HFFc6 (cell line): Measurements from ENCODE around the gene KRTAP21-2. TPM values are rescaled to one million over a fixed set of nuclear protein-coding genes. Genes with fewer than 3 reads are reported as not detected.

Experiments
- DNase-seq: peaks from one replicate; pipeline ENCODE4 v3.0.0-alpha.2; 2018
- H3K27ac Mint-ChIP-seq: 2 replicates; pipeline ENCODE4 v1.8.0; 2020; ENCODE audit warnings: mild to moderate bottlenecking, mixed read lengths
- H3K27me3 Mint-ChIP-seq: 2 replicates; pipeline ENCODE4 v1.8.0; 2021; ENCODE audit warnings: mild to moderate bottlenecking, moderate library complexity, mixed read lengths; ENCODE audit not compliant: insufficient read depth
- H3K36me3 Mint-ChIP-seq: 2 replicates; pipeline ENCODE4 v1.8.0; 2021; ENCODE audit warnings: low read depth, mixed read lengths
- H3K4me1 Mint-ChIP-seq: 2 replicates; pipeline ENCODE4 v1.8.0; 2020; ENCODE audit warnings: low read depth, mixed read lengths
- H3K4me3 Mint-ChIP-seq: 2 replicates; pipeline ENCODE4 v1.8.0; 2020; ENCODE audit warnings: mild to moderate bottlenecking, moderate library complexity, mixed read lengths
- H3K9me3 Mint-ChIP-seq: 2 replicates; pipeline ENCODE4 v1.8.0; 2020; ENCODE audit warnings: mild to moderate bottlenecking, mixed read lengths
- CTCF ChIP-seq: fragments of 200-600 bp; sonication (generic); IDR thresholded peaks from 2 replicates; pipeline ENCODE4 v1.5.0; 2021; ENCODE audit warnings: antibody characterized with exemption, mild to moderate bottlenecking
- total RNA-seq, 6 experiments: library from RNA; stranded (reverse); fragmentation: NEBNext Ultra II Directional; extraction: Animal tissue kit (Norgen Biotek cat#: 25700); gene quantifications; 2 replicates in 1 of 6; 3 replicates in 5 of 6; pipeline ENCODE4 v1.2.3, GENCODE V29; 2021

KRTAP21-2 gene
- total RNA-seq, 6 experiments from 2014 or later = not detected

- DNase-seq = no peak
- no peaks in the 10 kb centered on the region for H3K4me1 Mint-ChIP-seq
These were observed 28.7 kb downstream of the KRTAP21-2 start, which contains the start of gene KRTAP21-3 for GRCh38 chr21:30718239-30718909. Gene KRTAP21-3, minus strand, starts transcription at chr21:30718777. Its CDS starts 18 bp downstream, at chr21:30718759.

GRCh38 chr21:30717105-30717504 is 30.0 kb downstream of the KRTAP21-2 start:
- DNase-seq = no peak
- no peak for TF ChIP-seq CTCF
- no peak overlapping the region for H3K27ac Mint-ChIP-seq
- H3K9me3 Mint-ChIP-seq = peaks cover 45% of the 10 kb centered on the region
- H3K27me3 Mint-ChIP-seq = no peaks in the 10 kb centered on the region
- no peaks in the 10 kb centered on the region for H3K4me1 Mint-ChIP-seq
- no peaks in the 10 kb centered on the region; the same call in 1 of the 2 replicates for H3K36me3 Mint-ChIP-seq
- no peak overlapping the region for H3K4me3 Mint-ChIP-seq

More at GRCh38 chr21:30718239-30718909, 28.7 kb downstream of the KRTAP21-2 start, which contains the start of gene KRTAP21-3:
- H3K36me3 Mint-ChIP-seq = peaks cover 2% of the 10 kb centered on the region
- peaks cover 43% of the 10 kb centered on the region for H3K9me3 Mint-ChIP-seq
- H3K27me3 Mint-ChIP-seq = no peaks in the 10 kb centered on the region
- H3K27ac Mint-ChIP-seq = no peak within 1 kb of the TSS
- no peak within 1 kb of the TSS for H3K4me3 Mint-ChIP-seq
- TF ChIP-seq CTCF = no peak

GRCh38 chr21:30714946-30715345 is 32.1 kb downstream of the KRTAP21-2 start:
- Mint-ChIP-seq H3K4me3 (no peak overlapping the region), H3K36me3 (no peaks in the 10 kb centered on the region; the same call in 1 of the 2 replicates), H3K27me3 (no peaks in the 10 kb centered on the region), H3K9me3 (peaks cover 56% of the 10 kb centered on the region), H3K27ac (no peak overlapping the region), H3K4me1 (no peaks in the 10 kb centered on the region)
- DNase-seq = no peak
- no peak for TF ChIP-seq CTCF

- no peak for TF ChIP-seq CTCF
- Mint-ChIP-seq H3K9me3 (peaks cover 57% of the 10 kb centered on the region), H3K4me1 (no peaks in the 10 kb centered on the region), H3K27ac (no peak overlapping the region), H3K4me3 (no peak overlapping the region), H3K27me3 (no peaks in the 10 kb centered on the region), H3K36me3 (no peaks in the 10 kb centered on the region; the same call in 1 of the 2 replicates)
- no peak for DNase-seq
These were observed 32.6 kb downstream of the KRTAP21-2 start for GRCh38 chr21:30714456-30714855.

- no peak overlapping the region for H3K27ac Mint-ChIP-seq
- no peaks in the 10 kb centered on the region for H3K4me1 Mint-ChIP-seq
- H3K36me3 Mint-ChIP-seq = no peaks in the 10 kb centered on the region; the same call in 1 of the 2 replicates
- no peaks in the 10 kb centered on the region for H3K27me3 Mint-ChIP-seq
- DNase-seq = no peak
- TF ChIP-seq CTCF = no peak
- H3K4me3 Mint-ChIP-seq = no peak overlapping the region
- peaks cover 51% of the 10 kb centered on the region for H3K9me3 Mint-ChIP-seq
These were observed 33.3 kb downstream of the KRTAP21-2 start for GRCh38 chr21:30713766-30714165.
